Erythroblast (primary cell): ENCODE data around the gene KRCC1.

Experiments used
- GATA1 ChIP-seq: IDR thresholded peaks from 2 replicates; pipeline ENCODE4 v1.6.1; 2011; ENCODE audit warnings: low read depth, mild to moderate bottlenecking, control low read depth, low read length, moderate library complexity
- POLR2A ChIP-seq: IDR thresholded peaks from 2 replicates; pipeline ENCODE4 v1.6.1; 2011; ENCODE audit warnings: mild to moderate bottlenecking, low read length

GRCh38 chr2:88027697-88028389 is 27.7 kb downstream of the KRCC1 start:
- TF ChIP-seq POLR2A, result no peak
- TF ChIP-seq GATA1, result no peak
